Upper lobe of left lung (tissue), 4 donors: ENCODE measurements around the gene NEURL1B.

Source experiments
- POLR2A ChIP-seq, 4 donors: fragments of 450-650 bp; IDR thresholded peaks; one replicate each; pipeline ENCODE4 v1.5.1; 2016 to 2017; ENCODE audit warnings: antibody characterized with exemption in 4 of 4, mild to moderate bottlenecking in 2 of 4
- TF ChIP-seq, protein P1 (sequence below), 6 experiments: fragments of 450-650 bp in 4 of 6; fragments of 200-600 bp in 2 of 6; sonication (generic) in 2 of 6; IDR thresholded peaks; one replicate each; pipeline ENCODE4 v1.5.1; 2016 to 2019; ENCODE audit warnings: antibody characterized with exemption in 6 of 6

DNA sequence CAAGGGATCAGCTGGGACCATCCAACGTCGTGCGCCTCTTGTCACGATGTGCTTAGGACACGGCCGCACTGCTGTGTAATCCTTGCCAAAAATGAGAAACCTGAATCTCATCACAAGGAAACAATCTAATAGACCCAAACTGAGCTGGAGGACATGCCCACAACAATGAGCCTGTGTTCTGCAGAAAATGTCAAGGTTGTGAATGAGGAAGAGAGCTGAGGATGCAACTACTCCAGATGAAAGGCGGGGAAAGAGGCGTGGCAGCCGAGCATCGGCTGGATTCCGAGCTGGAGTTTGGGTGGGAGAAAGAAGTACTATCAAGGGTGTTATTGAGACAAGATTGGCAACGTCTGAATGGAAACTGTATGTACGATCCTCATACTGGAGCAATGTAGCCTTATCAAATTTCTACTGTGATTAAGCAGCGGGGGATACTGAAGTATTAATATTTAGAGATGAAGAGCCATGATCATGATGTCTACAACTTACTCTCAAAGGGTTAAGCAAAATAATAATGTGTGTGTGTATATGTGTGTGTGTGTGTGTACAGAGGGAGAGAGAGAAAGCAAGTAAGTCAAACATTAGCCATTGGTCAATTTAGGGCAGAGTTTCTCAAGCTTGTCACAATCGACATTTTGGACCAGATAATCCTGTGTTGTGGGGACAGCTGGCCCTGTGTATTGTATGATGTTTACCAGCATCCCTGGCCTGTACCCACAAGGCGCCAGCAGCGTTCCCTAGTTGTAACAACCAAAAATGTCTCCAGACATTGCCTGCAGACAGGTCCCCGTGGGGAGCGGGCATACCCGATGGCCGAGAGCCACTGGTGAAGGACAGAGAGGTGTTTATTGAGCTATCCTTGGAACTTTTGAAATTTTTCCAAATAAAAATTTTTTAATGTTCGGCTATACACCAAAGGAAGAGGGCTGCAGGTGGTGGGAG, 83.5 kb downstream of the NEURL1B start:
- no peak for TF ChIP-seq POLR2A (IDR thresholded peaks at IDR 0.05)
- TF ChIP-seq, protein P1, sequence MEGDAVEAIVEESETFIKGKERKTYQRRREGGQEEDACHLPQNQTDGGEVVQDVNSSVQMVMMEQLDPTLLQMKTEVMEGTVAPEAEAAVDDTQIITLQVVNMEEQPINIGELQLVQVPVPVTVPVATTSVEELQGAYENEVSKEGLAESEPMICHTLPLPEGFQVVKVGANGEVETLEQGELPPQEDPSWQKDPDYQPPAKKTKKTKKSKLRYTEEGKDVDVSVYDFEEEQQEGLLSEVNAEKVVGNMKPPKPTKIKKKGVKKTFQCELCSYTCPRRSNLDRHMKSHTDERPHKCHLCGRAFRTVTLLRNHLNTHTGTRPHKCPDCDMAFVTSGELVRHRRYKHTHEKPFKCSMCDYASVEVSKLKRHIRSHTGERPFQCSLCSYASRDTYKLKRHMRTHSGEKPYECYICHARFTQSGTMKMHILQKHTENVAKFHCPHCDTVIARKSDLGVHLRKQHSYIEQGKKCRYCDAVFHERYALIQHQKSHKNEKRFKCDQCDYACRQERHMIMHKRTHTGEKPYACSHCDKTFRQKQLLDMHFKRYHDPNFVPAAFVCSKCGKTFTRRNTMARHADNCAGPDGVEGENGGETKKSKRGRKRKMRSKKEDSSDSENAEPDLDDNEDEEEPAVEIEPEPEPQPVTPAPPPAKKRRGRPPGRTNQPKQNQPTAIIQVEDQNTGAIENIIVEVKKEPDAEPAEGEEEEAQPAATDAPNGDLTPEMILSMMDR (IDR thresholded peaks at IDR 0.05): no peak
